Myocyte (in vitro differentiated cells): ENCODE results near the gene RPS3A. TPM values are rescaled to one million over a fixed set of nuclear protein-coding genes. Genes with fewer than 3 reads are reported as not detected.
"Not testable (repeated sequence)": the region's sequence is repeated elsewhere in the genome, so short reads cannot be mapped to it uniquely, and the experiment has no call there.

ENCODE experiments used
- DNase-seq: peaks from one replicate; pipeline ENCODE4 v3.0.0-alpha.2; 2012; ENCODE audit warnings: low read depth
- total RNA-seq: library from RNA; depleted of rRNA; stranded (reverse); fragments of >200 nt; gene quantifications from 2 replicates; pipeline ENCODE4 v1.2.3, GENCODE V29; 2014

RPS3A gene
- total RNA-seq, 1 donor from 2014 or later = 2,828 TPM

GRCh38 chr4:151114986-151115385 lies 15.6 kb downstream of the RPS3A start:
- no peak for DNase-seq

- DNase-seq = peak; percentile 78
Measured at GRCh38 chr4:151117371-151117962, 18.0 kb downstream of the RPS3A start.

- DNase-seq = no peak
Measured at GRCh38 chr4:151129796-151130195, 30.4 kb downstream of the RPS3A start.

- no peak for DNase-seq
Measured at GRCh38 chr4:151133311-151133710, 33.9 kb downstream of the RPS3A start.

- not testable (repeated sequence) for DNase-seq
Measured at GRCh38 chr4:151136048-151136447, 36.6 kb downstream of the RPS3A start.

- no peak for DNase-seq
Measured at GRCh38 chr4:151139814-151140213, 40.4 kb downstream of the RPS3A start.

- no peak for DNase-seq
Measured at GRCh38 chr4:151142758-151143157, 43.3 kb downstream of the RPS3A start.

GRCh38 chr4:151143162-151143561 lies 43.7 kb downstream of the RPS3A start:
- no peak for DNase-seq

GRCh38 chr4:151143811-151144210 lies 44.4 kb downstream of the RPS3A start:
- DNase-seq = no peak

GRCh38 chr4:151144329-151145072 lies 45.1 kb downstream of the RPS3A start:
- no peak for DNase-seq

GRCh38 chr4:151147000-151147399 lies 47.6 kb downstream of the RPS3A start:
- DNase-seq = no peak

- DNase-seq = no peak
Measured at GRCh38 chr4:151148261-151148660, 48.8 kb downstream of the RPS3A start.

- no peak for DNase-seq
Measured at GRCh38 chr4:151150821-151151580, 51.6 kb downstream of the RPS3A start.

GRCh38 chr4:151152028-151152427 lies 52.6 kb downstream of the RPS3A start:
- no peak for DNase-seq

GRCh38 chr4:151153585-151153984 lies 54.2 kb downstream of the RPS3A start:
- no peak for DNase-seq

Other genes starting within 250 kb of the RPS3A start
- 52.8 and 57.8 TPM in 2 replicates for gene LRBA, start 84.3 kb upstream of the RPS3A start, total RNA-seq
- gene PRSS48, start 177.5 kb downstream of the RPS3A start, total RNA-seq = not detected in 2 replicates
- 24.1 and 26.2 TPM in 2 replicates for gene SH3D19, start 226.0 kb downstream of the RPS3A start, total RNA-seq